Common myeloid progenitor, CD34-positive (primary cell): ENCODE data around the gene XAGE1B.
"Not testable (repeated sequence)": the region's sequence is repeated elsewhere in the genome, so short reads cannot be mapped to it uniquely, and the experiment has no call there.

Experiments
- CTCF ChIA-PET: fragments of 350-600 bp; sonication (Branson Sonifier 250); formaldehyde crosslinking; loops from one replicate; lab custom pipeline; 2021; ENCODE audit warnings: antibody characterized with exemption; lab: Charles Lee
- POLR2A ChIA-PET: fragments of 350-600 bp; sonication (Branson Sonifier 250); formaldehyde crosslinking; loops from one replicate; lab custom pipeline; 2021; ENCODE audit warnings: antibody characterized with exemption; lab: Charles Lee
- DNase-seq, 3 donors: peaks; one replicate each; pipeline versions ENCODE4 v3.0.0 to v3.0.0-alpha.2; 2013
- H3K27ac ChIP-seq, 2 experiments: 1 replicate in 1 of 2; 2 replicates in 1 of 2; pipeline ENCODE4 v1.7.0; 2013; ENCODE audit warnings: inconsistent platforms in 2 of 2, low read length in 2 of 2, mild to moderate bottlenecking in 2 of 2, low read depth in 1 of 2, moderate library complexity in 1 of 2; ENCODE audit not compliant: severe bottlenecking in 2 of 2, insufficient read depth in 1 of 2, poor library complexity in 1 of 2
- H3K27me3 ChIP-seq, 5 experiments: replicated peaks in 2 of 5; 1 replicate in 3 of 5; 2 replicates in 2 of 5; pipeline versions ENCODE4 v1.6.1 to v1.7.0; 2013; ENCODE audit warnings: low read length in 4 of 5, mild to moderate bottlenecking in 2 of 5, moderate library complexity in 2 of 5, inconsistent platforms in 1 of 5; ENCODE audit not compliant: insufficient read depth in 5 of 5, control insufficient read depth in 4 of 5
- H3K36me3 ChIP-seq, 4 experiments: 1 replicate in 2 of 4; 2 replicates in 2 of 4; pipeline versions ENCODE4 v1.6.1 to v1.7.0; 2013; ENCODE audit warnings: low read length in 3 of 4, control low read depth in 1 of 4, mild to moderate bottlenecking in 1 of 4; ENCODE audit not compliant: control insufficient read depth in 4 of 4, insufficient read depth in 4 of 4
- H3K4me1 ChIP-seq, 4 experiments: 1 replicate in 3 of 4; 2 replicates in 1 of 4; pipeline versions ENCODE4 v1.6.1 to v1.7.1; 2013; ENCODE audit warnings: low read length in 3 of 4, mild to moderate bottlenecking in 3 of 4, control low read depth in 1 of 4, inconsistent platforms in 1 of 4, moderate library complexity in 1 of 4; ENCODE audit not compliant: control insufficient read depth in 4 of 4, insufficient read depth in 4 of 4; ENCODE audit errors: control extremely low read depth in 1 of 4
- H3K4me3 ChIP-seq, 7 experiments: 1 replicate in 4 of 7; 2 replicates in 3 of 7; pipeline versions ENCODE4 v1.5.1 to v1.7.0; 2013; ENCODE audit warnings: mild to moderate bottlenecking in 7 of 7, low read length in 6 of 7, moderate library complexity in 6 of 7, inconsistent platforms in 2 of 7, low read depth in 2 of 7, control low read depth in 1 of 7; ENCODE audit not compliant: insufficient read depth in 4 of 7, control insufficient read depth in 1 of 7; ENCODE audit errors: extremely low read depth in 1 of 7
- H3K9me3 ChIP-seq, 5 experiments: 1 replicate in 4 of 5; 2 replicates in 1 of 5; pipeline versions ENCODE4 v1.6.1 to v1.7.1; 2013; ENCODE audit warnings: low read length in 4 of 5, mild to moderate bottlenecking in 2 of 5, inconsistent platforms in 1 of 5, low read depth in 1 of 5, moderate library complexity in 1 of 5; ENCODE audit not compliant: control insufficient read depth in 4 of 5, insufficient read depth in 2 of 5; ENCODE audit errors: control extremely low read depth in 1 of 5
- WGBS: methylation state at CpG from one replicate; pipeline ENCODE4 v1.1.5; 2013; ENCODE audit not compliant: insufficient coverage; 5-methylcytosine and 5-hydroxymethylcytosine counted together

XAGE1B gene

DNA sequence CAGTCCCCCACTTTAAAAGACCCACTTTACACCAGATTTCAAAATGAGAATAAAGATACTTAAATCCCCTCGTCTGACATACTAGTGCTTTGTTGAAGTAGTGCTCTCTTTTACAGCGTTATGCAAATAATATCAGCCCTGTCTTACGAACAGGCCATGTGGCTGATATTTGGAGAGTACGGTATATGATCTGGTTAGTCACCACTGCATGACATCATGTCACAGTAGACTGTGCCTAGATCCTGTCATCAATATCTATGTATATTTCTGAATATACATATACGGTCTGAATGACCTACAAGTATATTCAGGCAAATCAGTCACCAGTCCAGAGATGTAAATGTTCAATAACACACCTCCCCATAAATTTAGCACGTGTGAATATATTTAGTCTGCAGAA is 25.4 kb upstream of the XAGE1B start:
- CTCF ChIA-PET: no interaction called here
- Histone ChIP-seq H3K9me3 (no peaks in the 10 kb centered on the region), H3K36me3 (no peaks in the 10 kb centered on the region), H3K27me3 (peaks cover 0 to 7% (median 0%) of the 10 kb centered on the region in 5 experiments), H3K27ac (no peak overlapping the region), H3K4me3 (no peak overlapping the region), H3K4me1 (peaks cover 0 to 2% (median 0%) of the 10 kb centered on the region in 4 experiments)
- WGBS: 100% methylated on average over 1 of the region's 6 CpGs
- POLR2A ChIA-PET: no interaction called here
- no peak for DNase-seq

DNA sequence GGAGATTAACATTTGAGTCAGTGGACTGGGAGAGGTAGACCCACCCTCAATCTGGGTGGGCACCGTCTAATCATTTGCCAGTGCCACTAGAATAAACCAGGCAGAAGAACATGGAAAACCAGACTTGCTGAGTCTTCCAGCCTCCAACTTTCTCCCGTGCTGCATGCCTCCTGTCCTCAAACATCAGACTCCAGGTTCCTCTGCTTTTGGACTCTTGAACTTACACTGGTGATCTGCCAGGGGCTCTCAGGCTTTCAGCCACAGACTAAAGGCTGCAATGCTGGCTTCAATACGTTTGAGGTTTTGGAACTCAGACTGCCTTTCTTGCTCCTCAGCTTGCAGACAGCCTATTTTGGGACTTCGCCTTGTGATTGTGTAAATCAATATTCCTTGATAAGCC is 24.2 kb upstream of the XAGE1B start:
- H3K36me3 ChIP-seq, CTCF ChIA-PET, DNase-seq, H3K4me1 ChIP-seq, H3K4me3 ChIP-seq, POLR2A ChIA-PET, H3K27ac ChIP-seq, H3K9me3 ChIP-seq, H3K27me3 ChIP-seq: not testable (repeated sequence)
- whole genome bisulfite sequencing: 86% methylated on average over 4 of the region's 4 CpGs

DNA sequence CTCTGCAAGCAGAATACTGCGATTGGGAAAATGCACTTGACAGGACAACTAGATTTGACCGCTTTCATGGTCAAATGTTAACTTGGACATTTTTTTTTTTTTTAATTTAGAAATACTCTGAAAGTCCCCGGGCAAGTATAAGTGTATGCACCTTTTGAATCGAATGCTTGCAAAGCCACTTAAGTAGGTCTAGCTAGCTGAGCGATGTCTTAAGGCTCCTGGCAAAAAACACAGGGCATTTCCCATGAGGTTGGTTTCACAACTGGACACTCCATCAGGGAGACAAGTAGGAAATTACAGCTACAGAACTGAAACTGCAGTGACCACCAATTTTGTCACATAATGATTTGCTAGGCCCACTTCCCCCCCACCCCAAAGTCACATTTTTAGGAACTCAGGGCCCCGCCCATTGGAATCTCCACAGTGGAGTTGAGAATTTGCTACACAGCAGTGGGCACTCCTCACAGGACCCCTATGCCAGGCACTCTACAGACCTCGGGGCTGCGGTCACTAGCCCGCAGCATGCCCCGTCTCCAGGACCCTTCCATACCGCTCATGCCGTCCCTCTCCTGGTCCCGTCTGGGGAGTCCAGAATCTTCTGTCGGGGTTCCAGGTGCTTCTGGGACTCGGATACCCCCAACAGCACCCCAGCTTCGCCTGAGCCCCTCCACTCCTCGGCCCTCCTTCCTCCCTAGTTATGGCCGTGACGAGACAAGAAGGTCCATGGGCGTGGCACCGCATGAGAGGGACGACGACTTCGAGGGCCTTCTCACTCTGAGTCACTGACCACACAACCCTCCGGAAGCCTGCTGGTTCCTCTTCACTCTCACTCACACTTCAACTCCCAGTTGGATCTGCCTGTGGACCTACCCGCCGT is 515 bp downstream of the XAGE1B start:
- H3K27ac ChIP-seq, H3K4me1 ChIP-seq, H3K36me3 ChIP-seq, H3K9me3 ChIP-seq, H3K27me3 ChIP-seq, POLR2A ChIA-PET, DNase-seq, H3K4me3 ChIP-seq, CTCF ChIA-PET: not testable (repeated sequence)
- WGBS: no CpG with 5 or more reads among the region's 27 CpGs

- no CpG with 5 or more reads among the region's 6 CpGs for WGBS
- POLR2A ChIA-PET, H3K9me3 ChIP-seq, DNase-seq, H3K27ac ChIP-seq, CTCF ChIA-PET, H3K36me3 ChIP-seq, H3K4me1 ChIP-seq, H3K4me3 ChIP-seq: not testable (repeated sequence)
- H3K27me3 ChIP-seq: peaks cover 0 to 15% (median 0%) of the 10 kb centered on the region in 5 experiments
Measured at GRCh38 chrX:52511126-52511525, 5.7 kb downstream of the XAGE1B start.

DNA sequence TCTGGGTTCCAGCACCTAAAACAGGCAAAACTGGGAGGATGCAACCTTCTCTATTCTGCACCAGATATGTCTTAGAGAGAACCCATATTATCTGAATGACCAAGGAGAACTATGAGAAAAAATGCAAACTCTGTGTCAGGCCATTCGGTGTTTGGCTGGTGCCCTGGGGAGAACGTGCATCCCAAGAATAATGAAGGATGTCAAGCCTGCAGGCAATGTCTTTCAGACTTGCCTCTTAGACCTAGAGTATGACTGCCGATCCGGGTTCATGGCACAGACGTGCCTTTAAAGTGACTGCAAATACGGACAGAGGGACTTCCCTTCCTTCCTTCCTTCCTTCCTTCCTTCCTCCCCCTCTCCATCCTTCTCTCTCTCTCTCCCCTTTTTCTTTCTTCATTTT is 6.9 kb downstream of the XAGE1B start:
- Histone ChIP-seq H3K4me1 (no peaks in the 10 kb centered on the region), H3K27me3 (peaks cover 0 to 21% (median 0%) of the 10 kb centered on the region in 5 experiments), H3K36me3 (no peaks in the 10 kb centered on the region), H3K9me3 (no peaks in the 10 kb centered on the region), H3K4me3 (no peak overlapping the region), H3K27ac (no peak overlapping the region)
- ChIA-PET CTCF (no interaction called here), POLR2A (no interaction called here)
- DNase-seq: no peak
- 56% methylated on average over 6 of the region's 6 CpGs for WGBS

DNA sequence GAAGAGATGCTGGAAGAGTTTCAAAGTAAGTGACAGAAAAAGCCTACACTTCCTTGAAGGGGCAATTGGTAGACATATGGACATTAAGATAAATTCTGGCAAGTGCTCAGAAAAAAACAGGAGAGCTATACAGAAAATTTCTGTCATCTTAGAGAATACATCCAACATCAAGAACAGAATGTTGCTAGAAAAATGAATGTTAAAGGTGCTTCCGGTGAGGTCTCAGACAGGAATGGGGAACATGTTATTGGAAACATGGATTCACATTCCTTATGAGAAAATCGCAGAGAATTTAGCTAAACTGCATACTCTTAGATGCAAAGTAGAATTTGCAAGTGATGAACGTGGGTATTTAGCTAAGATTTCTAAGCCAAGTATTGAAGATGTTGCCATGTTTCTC is 9.5 kb downstream of the XAGE1B start:
- no peaks in the 10 kb centered on the region for H3K36me3 ChIP-seq
- no peaks in the 10 kb centered on the region for H3K9me3 ChIP-seq
- H3K4me3 ChIP-seq: no peak overlapping the region
- CTCF ChIA-PET: no interaction called here
- POLR2A ChIA-PET: no interaction called here
- 50% methylated on average over 2 of the region's 3 CpGs for WGBS
- no peak overlapping the region for H3K27ac ChIP-seq
- no peak for DNase-seq
- no peaks in the 10 kb centered on the region for H3K4me1 ChIP-seq
- H3K27me3 ChIP-seq: peaks cover 0 to 21% (median 0%) of the 10 kb centered on the region in 5 experiments

GRCh38 chrX:52504551-52504950 is 12.3 kb downstream of the XAGE1B start:
- ChIA-PET POLR2A (no interaction called here), CTCF (no interaction called here)
- H3K4me1 ChIP-seq: no peaks in the 10 kb centered on the region
- H3K36me3 ChIP-seq: no peaks in the 10 kb centered on the region
- no peak overlapping the region for H3K4me3 ChIP-seq
- peaks cover 0 to 16% (median 0%) of the 10 kb centered on the region in 5 experiments for H3K27me3 ChIP-seq
- DNase-seq: no peak
- no peaks in the 10 kb centered on the region for H3K9me3 ChIP-seq
- H3K27ac ChIP-seq: no peak overlapping the region
- WGBS: 97% methylated on average over 4 of the region's 4 CpGs
